ENCODE results near the gene DCP1A.

DNA sequence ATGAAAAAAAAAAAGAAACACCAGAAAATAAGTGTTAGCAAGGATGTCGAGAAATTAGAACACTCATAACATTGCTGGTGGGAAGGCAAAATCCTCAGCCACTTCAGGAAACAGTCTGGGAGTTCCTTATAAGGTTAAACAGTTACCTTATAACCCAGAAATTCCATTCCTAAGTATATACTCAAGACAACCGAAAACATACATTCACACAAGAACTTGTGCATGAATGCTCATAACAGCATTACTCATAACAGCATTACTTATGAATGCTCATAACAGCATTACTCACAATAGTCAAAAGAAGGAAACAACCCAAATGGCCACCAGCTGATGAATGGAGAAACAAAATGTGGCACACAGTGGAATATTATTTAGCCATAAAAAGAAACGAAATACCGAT is 34.8 kb upstream of the DCP1A start:
- TF ChIP-seq REST (IDR thresholded peaks at IDR 0.05; ENCODE audit: unreplicated experiment) (no peak), CTCF (conservative IDR thresholded peaks at IDR 0.05; ENCODE audit: low read depth in 2 of 2) (no peak), EZH2 (IDR thresholded peaks at IDR 0.05; ENCODE audit: low read depth, unreplicated experiment) (no peak), CREB1 (CRISPR knock-in tag; IDR thresholded peaks at IDR 0.05; ENCODE audit: low read depth) (no peak), ZNF114 (CRISPR knock-in tag; IDR thresholded peaks at IDR 0.05) (no peak), ZNF462 (CRISPR knock-in tag; IDR thresholded peaks at IDR 0.05) (no peak), EZH2phosphoT487 (IDR thresholded peaks at IDR 0.05; ENCODE audit: unreplicated experiment) (no peak), POLR2AphosphoS5 (IDR thresholded peaks at IDR 0.05; ENCODE audit: low read depth) (no peak), ZNF331 (CRISPR knock-in tag; IDR thresholded peaks at IDR 0.05; ENCODE audit: low read depth) (no peak)

Measured in GM23338 (cell line).